ENCODE data around the gene NAALADL1. TPM values are rescaled to one million over a fixed set of nuclear protein-coding genes. Genes with fewer than 3 reads are reported as not detected.

The NAALADL1 gene
- total and polyA plus RNA-seq, 2 experiments from 2014 or later, result 0.13 TPM; not detected in 1

- no peak for DNase-seq (ENCODE audit: low spot score)
- peaks cover 9% of the 10 kb centered on the region for H3K4me1 ChIP-seq (ENCODE audit: insufficient read depth)
- H4K20me1 ChIP-seq (ENCODE audit: insufficient read depth, poor library complexity, severe bottlenecking), result no peaks in the 10 kb centered on the region
- no peak overlapping the region for H3K4me2 ChIP-seq
- WGBS (ENCODE audit: low lambda C conversion rate, missing lambda C conversion rate), result 100% methylated on average over 7 of the region's 9 CpGs
- TF ChIP-seq EZH2phosphoT487 (IDR thresholded peaks at IDR 0.05; ENCODE audit: low read depth, severe bottlenecking, unreplicated experiment) (no peak), EZH2 (IDR thresholded peaks at IDR 0.05; ENCODE audit: borderline replicate concordance) (no peak)
- TF ChIP-seq, protein P1, sequence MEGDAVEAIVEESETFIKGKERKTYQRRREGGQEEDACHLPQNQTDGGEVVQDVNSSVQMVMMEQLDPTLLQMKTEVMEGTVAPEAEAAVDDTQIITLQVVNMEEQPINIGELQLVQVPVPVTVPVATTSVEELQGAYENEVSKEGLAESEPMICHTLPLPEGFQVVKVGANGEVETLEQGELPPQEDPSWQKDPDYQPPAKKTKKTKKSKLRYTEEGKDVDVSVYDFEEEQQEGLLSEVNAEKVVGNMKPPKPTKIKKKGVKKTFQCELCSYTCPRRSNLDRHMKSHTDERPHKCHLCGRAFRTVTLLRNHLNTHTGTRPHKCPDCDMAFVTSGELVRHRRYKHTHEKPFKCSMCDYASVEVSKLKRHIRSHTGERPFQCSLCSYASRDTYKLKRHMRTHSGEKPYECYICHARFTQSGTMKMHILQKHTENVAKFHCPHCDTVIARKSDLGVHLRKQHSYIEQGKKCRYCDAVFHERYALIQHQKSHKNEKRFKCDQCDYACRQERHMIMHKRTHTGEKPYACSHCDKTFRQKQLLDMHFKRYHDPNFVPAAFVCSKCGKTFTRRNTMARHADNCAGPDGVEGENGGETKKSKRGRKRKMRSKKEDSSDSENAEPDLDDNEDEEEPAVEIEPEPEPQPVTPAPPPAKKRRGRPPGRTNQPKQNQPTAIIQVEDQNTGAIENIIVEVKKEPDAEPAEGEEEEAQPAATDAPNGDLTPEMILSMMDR (IDR thresholded peaks at IDR 0.05; ENCODE audit: poor library complexity), result no peak
- no peak overlapping the region for H3K27ac ChIP-seq
- no peaks in the 10 kb centered on the region for H3K9me2 ChIP-seq (replicated peaks; ENCODE audit: insufficient read depth)
- H2AFZ ChIP-seq, result no peak overlapping the region
- peaks cover 31% of the 10 kb centered on the region for H3K79me2 ChIP-seq
- no peaks in the 10 kb centered on the region for H3K9me3 ChIP-seq (ENCODE audit: low read depth)
- no peak overlapping the region for H3K4me3 ChIP-seq
- no peaks in the 10 kb centered on the region for H3K27me3 ChIP-seq
- no peaks in the 10 kb centered on the region for H3K36me3 ChIP-seq (replicated peaks; ENCODE audit: insufficient read depth, low read depth)
Measured at GRCh38 chr11:65086809-65087208, 28.5 kb upstream of the NAALADL1 start.

- 97% methylated on average over 4 of the region's 4 CpGs for WGBS (ENCODE audit: low lambda C conversion rate, missing lambda C conversion rate)
- Histone ChIP-seq H2AFZ (no peak overlapping the region), H3K4me2 (peak overlapping the region; percentile 95), H3K9me3 (ENCODE audit: low read depth) (no peaks in the 10 kb centered on the region), H3K27ac (no peak overlapping the region), H3K36me3 (replicated peaks; ENCODE audit: insufficient read depth, low read depth) (no peaks in the 10 kb centered on the region), H3K79me2 (peaks cover 32% of the 10 kb centered on the region), H3K4me1 (ENCODE audit: insufficient read depth) (peaks cover 9% of the 10 kb centered on the region), H3K27me3 (no peaks in the 10 kb centered on the region), H4K20me1 (ENCODE audit: insufficient read depth, poor library complexity, severe bottlenecking) (no peaks in the 10 kb centered on the region), H3K4me3 (no peak overlapping the region), H3K9me2 (replicated peaks; ENCODE audit: insufficient read depth) (no peaks in the 10 kb centered on the region)
- DNase-seq (ENCODE audit: low spot score), result no peak
- TF ChIP-seq EZH2 (IDR thresholded peaks at IDR 0.05; ENCODE audit: borderline replicate concordance) (no peak), EZH2phosphoT487 (IDR thresholded peaks at IDR 0.05; ENCODE audit: low read depth, severe bottlenecking, unreplicated experiment) (no peak)
Measured at GRCh38 chr11:65085446-65085845, 27.1 kb upstream of the NAALADL1 start.

GRCh38 chr11:65084598-65085375 is 26.4 kb upstream of the NAALADL1 start:
- peak overlapping the region; percentile 95 for H3K4me2 ChIP-seq
- peak overlapping the region; percentile 97 for H3K27ac ChIP-seq
- H3K36me3 ChIP-seq (replicated peaks; ENCODE audit: insufficient read depth, low read depth), result no peaks in the 10 kb centered on the region
- DNase-seq (ENCODE audit: low spot score), result no peak
- H3K4me3 ChIP-seq, result peak overlapping the region; percentile 46
- peaks cover 32% of the 10 kb centered on the region for H3K79me2 ChIP-seq
- 52% methylated on average over 23 of the region's 23 CpGs for WGBS (ENCODE audit: low lambda C conversion rate, missing lambda C conversion rate)
- no peaks in the 10 kb centered on the region for H4K20me1 ChIP-seq (ENCODE audit: insufficient read depth, poor library complexity, severe bottlenecking)
- H2AFZ ChIP-seq, result peak overlapping the region; percentile 37
- no peak for TF ChIP-seq EZH2 (IDR thresholded peaks at IDR 0.05; ENCODE audit: borderline replicate concordance)
- TF ChIP-seq, protein P1 (IDR thresholded peaks at IDR 0.05; ENCODE audit: poor library complexity), result no peak
- TF ChIP-seq EZH2phosphoT487 (IDR thresholded peaks at IDR 0.05; ENCODE audit: low read depth, severe bottlenecking, unreplicated experiment), result no peak
- H3K9me2 ChIP-seq (replicated peaks; ENCODE audit: insufficient read depth), result no peaks in the 10 kb centered on the region
- no peaks in the 10 kb centered on the region for H3K27me3 ChIP-seq
- H3K9me3 ChIP-seq (ENCODE audit: low read depth), result no peaks in the 10 kb centered on the region
- H3K4me1 ChIP-seq (ENCODE audit: insufficient read depth), result peaks cover 9% of the 10 kb centered on the region

DNA sequence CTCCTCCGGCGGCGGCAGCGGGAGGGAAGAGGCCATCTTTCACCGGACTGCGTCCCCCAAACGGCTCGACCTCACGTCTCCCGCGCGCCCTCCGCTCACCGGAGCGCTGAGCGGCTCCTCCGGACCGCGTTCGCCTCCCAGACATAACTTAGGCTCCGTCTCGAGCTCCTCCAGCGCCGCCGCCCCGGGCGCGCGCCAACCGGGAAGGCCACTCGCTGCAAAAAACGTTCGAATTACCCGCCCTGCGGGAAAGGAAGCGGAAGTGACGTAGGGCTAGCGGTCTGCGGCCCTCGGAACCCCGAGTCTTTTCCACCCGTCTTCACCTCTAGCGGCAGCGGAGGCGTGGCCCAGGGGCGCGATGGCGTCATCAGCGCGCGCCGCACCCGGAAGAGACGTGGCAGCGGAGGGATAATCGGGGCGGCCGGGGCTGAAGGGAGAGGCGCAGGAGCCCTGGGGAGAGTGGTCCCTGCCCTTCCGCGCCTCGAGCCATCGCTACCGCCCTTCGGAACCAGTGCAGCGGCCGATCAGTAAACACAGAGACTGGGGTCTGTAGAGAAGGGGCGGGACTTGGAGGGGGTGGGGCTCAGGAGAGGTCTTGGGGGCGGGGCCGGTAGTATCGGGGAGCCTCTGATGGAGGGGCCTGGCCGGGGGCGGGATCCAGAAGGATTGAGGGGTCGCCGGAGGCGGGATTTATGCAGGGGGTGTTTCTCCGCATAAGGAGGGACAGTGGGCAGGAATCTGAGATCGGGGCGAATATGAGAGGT is 25.7 kb upstream of the NAALADL1 start, which contains the start of the genes CDCA5 and ZFPL1:
TSS of gene CDCA5 (minus strand) at position 207 of the 764 bp plus-strand sequence. CDS start at position 145, 62 bp downstream.
TSS of gene ZFPL1 (plus strand) at position 389 of the 764 bp plus-strand sequence. CDS start 477 bp downstream, outside the sequence.
- H3K9me3 ChIP-seq (ENCODE audit: low read depth), result no peaks in the 10 kb centered on the region
- peak within 1 kb of the TSS; percentile 54 for H3K4me3 ChIP-seq
- H3K4me2 ChIP-seq, result peak within 1 kb of the TSS; percentile 95
- H3K36me3 ChIP-seq (replicated peaks; ENCODE audit: insufficient read depth, low read depth), result no peaks in the 10 kb centered on the region
- 1% methylated on average over 79 of the region's 79 CpGs for WGBS (ENCODE audit: low lambda C conversion rate, missing lambda C conversion rate)
- H3K9me2 ChIP-seq (replicated peaks; ENCODE audit: insufficient read depth), result no peaks in the 10 kb centered on the region
- peaks cover 32% of the 10 kb centered on the region for H3K79me2 ChIP-seq
- no peak for TF ChIP-seq EZH2phosphoT487 (IDR thresholded peaks at IDR 0.05; ENCODE audit: low read depth, severe bottlenecking, unreplicated experiment)
- TF ChIP-seq EZH2 (IDR thresholded peaks at IDR 0.05; ENCODE audit: borderline replicate concordance), result no peak
- TF ChIP-seq, protein P1 (IDR thresholded peaks at IDR 0.05; ENCODE audit: poor library complexity), result no peak
- H3K27me3 ChIP-seq, result no peaks in the 10 kb centered on the region
- H4K20me1 ChIP-seq (ENCODE audit: insufficient read depth, poor library complexity, severe bottlenecking), result no peaks in the 10 kb centered on the region
- H2AFZ ChIP-seq, result peak within 1 kb of the TSS; percentile 88
- peaks cover 9% of the 10 kb centered on the region for H3K4me1 ChIP-seq (ENCODE audit: insufficient read depth)
- peak; percentile 98 for DNase-seq (ENCODE audit: low spot score)
- H3K27ac ChIP-seq, result peak within 1 kb of the TSS; percentile 97

All from hepatocyte (in vitro differentiated cells).